Measurements from ENCODE around the gene RELN. TPM values are rescaled to one million over a fixed set of nuclear protein-coding genes. Genes with fewer than 3 reads are reported as not detected.

RELN gene
- total and polyA plus RNA-seq, 4 donors: 0.26 to 3.6 (median 1.4) TPM; not detected in 1

- 57 to 74% methylated on average over 4 of the region's 4 CpGs for WGBS, 2 donors
Measured at GRCh38 chr7:103571586-103571985, 417.9 kb downstream of the RELN start.

GRCh38 chr7:103569621-103570305, 419.7 kb downstream of the RELN start:
- Histone ChIP-seq H3K4me3 (ENCODE audit: low read length in 2 of 2) (no peak overlapping the region), H3K4me1 (ENCODE audit: control insufficient read depth in 1 of 2, insufficient read depth in 2 of 2, low read length in 2 of 2) (no peaks in the 10 kb centered on the region), H3K9me3 (ENCODE audit: control insufficient read depth, low read length) (no peaks in the 10 kb centered on the region), H3K27ac (ENCODE audit: low read depth in 1 of 2, low read length in 2 of 2) (no peak overlapping the region), H3K27me3 (ENCODE audit: control insufficient read depth in 1 of 2, insufficient read depth in 2 of 2, low read length in 1 of 2) (no peaks in the 10 kb centered on the region), H3K36me3 (ENCODE audit: control insufficient read depth in 1 of 2, insufficient read depth in 2 of 2, low read length in 1 of 2) (no peaks in the 10 kb centered on the region)
- intact Hi-C loops (cut with DNase I): no loop called here
- DNase-seq (no peak), ATAC-seq (ENCODE audit: low FRiP score) (no peak)
- 71 to 77% methylated on average over 4 of the region's 4 CpGs for WGBS, 2 donors

More at GRCh38 chr7:103571586-103571985, 417.9 kb downstream of the RELN start:
- no peaks in the 10 kb centered on the region for H3K4me1 ChIP-seq (ENCODE audit: control insufficient read depth in 1 of 2, insufficient read depth in 2 of 2, low read length in 2 of 2)
- no peak overlapping the region for H3K27ac ChIP-seq (ENCODE audit: low read depth in 1 of 2, low read length in 2 of 2)
- intact Hi-C loops (cut with DNase I): no loop called here
- DNase-seq: no peak
- ATAC-seq (ENCODE audit: low FRiP score): no peak
- H3K9me3 ChIP-seq (ENCODE audit: control insufficient read depth, low read length): no peaks in the 10 kb centered on the region
- no peaks in the 10 kb centered on the region for H3K27me3 ChIP-seq (ENCODE audit: control insufficient read depth in 1 of 2, insufficient read depth in 2 of 2, low read length in 1 of 2)
- H3K4me3 ChIP-seq (ENCODE audit: low read length in 2 of 2): no peak overlapping the region
- H3K36me3 ChIP-seq (ENCODE audit: control insufficient read depth in 1 of 2, insufficient read depth in 2 of 2, low read length in 1 of 2): no peaks in the 10 kb centered on the region

GRCh38 chr7:103564416-103564815, 425.0 kb downstream of the RELN start:
- Histone ChIP-seq H3K9me3 (ENCODE audit: control insufficient read depth, low read length) (no peaks in the 10 kb centered on the region), H3K4me3 (ENCODE audit: low read length in 2 of 2) (no peak overlapping the region), H3K27me3 (ENCODE audit: control insufficient read depth in 1 of 2, insufficient read depth in 2 of 2, low read length in 1 of 2) (no peaks in the 10 kb centered on the region), H3K36me3 (ENCODE audit: control insufficient read depth in 1 of 2, insufficient read depth in 2 of 2, low read length in 1 of 2) (no peaks in the 10 kb centered on the region), H3K27ac (ENCODE audit: low read depth in 1 of 2, low read length in 2 of 2) (no peak overlapping the region), H3K4me1 (ENCODE audit: control insufficient read depth in 1 of 2, insufficient read depth in 2 of 2, low read length in 2 of 2) (no peaks in the 10 kb centered on the region)
- intact Hi-C loops (cut with DNase I): no loop called here
- WGBS, 2 donors: 45 to 51% methylated on average over 2 of the region's 2 CpGs
- ATAC-seq (ENCODE audit: low FRiP score): no peak
- no peak for DNase-seq

GRCh38 chr7:103560136-103560535, 429.3 kb downstream of the RELN start:
- ATAC-seq (ENCODE audit: low FRiP score) (no peak), DNase-seq (no peak)
- H3K4me3 ChIP-seq (ENCODE audit: low read length in 2 of 2): no peak overlapping the region
- no peaks in the 10 kb centered on the region for H3K36me3 ChIP-seq (ENCODE audit: control insufficient read depth in 1 of 2, insufficient read depth in 2 of 2, low read length in 1 of 2)
- no peaks in the 10 kb centered on the region for H3K4me1 ChIP-seq (ENCODE audit: control insufficient read depth in 1 of 2, insufficient read depth in 2 of 2, low read length in 2 of 2)
- H3K27ac ChIP-seq (ENCODE audit: low read depth in 1 of 2, low read length in 2 of 2): no peak overlapping the region
- no peaks in the 10 kb centered on the region for H3K27me3 ChIP-seq (ENCODE audit: control insufficient read depth in 1 of 2, insufficient read depth in 2 of 2, low read length in 1 of 2)
- intact Hi-C loops (cut with DNase I): no loop called here
- WGBS, 2 donors: 79 to 80% methylated on average over 1 of the region's 1 CpG
- no peaks in the 10 kb centered on the region for H3K9me3 ChIP-seq (ENCODE audit: control insufficient read depth, low read length)

- Histone ChIP-seq H3K4me1 (ENCODE audit: control insufficient read depth in 1 of 2, insufficient read depth in 2 of 2, low read length in 2 of 2) (no peaks in the 10 kb centered on the region), H3K27ac (ENCODE audit: low read depth in 1 of 2, low read length in 2 of 2) (no peak overlapping the region), H3K27me3 (ENCODE audit: control insufficient read depth in 1 of 2, insufficient read depth in 2 of 2, low read length in 1 of 2) (no peaks in the 10 kb centered on the region), H3K9me3 (ENCODE audit: control insufficient read depth, low read length) (no peaks in the 10 kb centered on the region), H3K36me3 (ENCODE audit: control insufficient read depth in 1 of 2, insufficient read depth in 2 of 2, low read length in 1 of 2) (no peaks in the 10 kb centered on the region), H3K4me3 (ENCODE audit: low read length in 2 of 2) (no peak overlapping the region)
- 83 to 91% methylated on average over 12 of the region's 12 CpGs for WGBS, 2 donors
- DNase-seq: no peak
- intact Hi-C loops (cut with DNase I): no loop called here
- ATAC-seq (ENCODE audit: low FRiP score): no peak
Measured at GRCh38 chr7:103551016-103551415, 438.4 kb downstream of the RELN start.

GRCh38 chr7:103549786-103550185, 439.7 kb downstream of the RELN start:
- no peaks in the 10 kb centered on the region for H3K4me1 ChIP-seq (ENCODE audit: control insufficient read depth in 1 of 2, insufficient read depth in 2 of 2, low read length in 2 of 2)
- no peak overlapping the region for H3K27ac ChIP-seq (ENCODE audit: low read depth in 1 of 2, low read length in 2 of 2)
- no peaks in the 10 kb centered on the region for H3K36me3 ChIP-seq (ENCODE audit: control insufficient read depth in 1 of 2, insufficient read depth in 2 of 2, low read length in 1 of 2)
- DNase-seq (no peak), ATAC-seq (ENCODE audit: low FRiP score) (no peak)
- no peaks in the 10 kb centered on the region for H3K9me3 ChIP-seq (ENCODE audit: control insufficient read depth, low read length)
- no peaks in the 10 kb centered on the region for H3K27me3 ChIP-seq (ENCODE audit: control insufficient read depth in 1 of 2, insufficient read depth in 2 of 2, low read length in 1 of 2)
- WGBS, 2 donors: 87 to 91% methylated on average over 2 of the region's 2 CpGs
- intact Hi-C loops (cut with DNase I): no loop called here
- H3K4me3 ChIP-seq (ENCODE audit: low read length in 2 of 2): no peak overlapping the region

- Histone ChIP-seq H3K4me3 (ENCODE audit: low read length in 2 of 2) (no peak overlapping the region), H3K9me3 (ENCODE audit: control insufficient read depth, low read length) (no peaks in the 10 kb centered on the region), H3K4me1 (ENCODE audit: control insufficient read depth in 1 of 2, insufficient read depth in 2 of 2, low read length in 2 of 2) (no peaks in the 10 kb centered on the region), H3K36me3 (ENCODE audit: control insufficient read depth in 1 of 2, insufficient read depth in 2 of 2, low read length in 1 of 2) (no peaks in the 10 kb centered on the region), H3K27ac (ENCODE audit: low read depth in 1 of 2, low read length in 2 of 2) (no peak overlapping the region), H3K27me3 (ENCODE audit: control insufficient read depth in 1 of 2, insufficient read depth in 2 of 2, low read length in 1 of 2) (no peaks in the 10 kb centered on the region)
- WGBS, 2 donors: 31 to 32% methylated on average over 3 of the region's 3 CpGs
- DNase-seq (no peak), ATAC-seq (ENCODE audit: low FRiP score) (no peak)
- intact Hi-C loops (cut with DNase I): no loop called here
Measured at GRCh38 chr7:103547451-103548284, 441.8 kb downstream of the RELN start.

GRCh38 chr7:103542470-103542869, 447.0 kb downstream of the RELN start:
- Histone ChIP-seq H3K36me3 (ENCODE audit: control insufficient read depth in 1 of 2, insufficient read depth in 2 of 2, low read length in 1 of 2) (no peaks in the 10 kb centered on the region), H3K4me1 (ENCODE audit: control insufficient read depth in 1 of 2, insufficient read depth in 2 of 2, low read length in 2 of 2) (no peaks in the 10 kb centered on the region), H3K4me3 (ENCODE audit: low read length in 2 of 2) (no peak overlapping the region), H3K9me3 (ENCODE audit: control insufficient read depth, low read length) (no peaks in the 10 kb centered on the region), H3K27ac (ENCODE audit: low read depth in 1 of 2, low read length in 2 of 2) (no peak overlapping the region), H3K27me3 (ENCODE audit: control insufficient read depth in 1 of 2, insufficient read depth in 2 of 2, low read length in 1 of 2) (no peaks in the 10 kb centered on the region)
- DNase-seq (no peak), ATAC-seq (ENCODE audit: low FRiP score) (no peak)
- WGBS, 2 donors: 96 to 97% methylated on average over 5 of the region's 5 CpGs
- intact Hi-C loops (cut with DNase I): no loop called here

GRCh38 chr7:103541947-103542346, 447.5 kb downstream of the RELN start:
- no peak for ATAC-seq (ENCODE audit: low FRiP score)
- H3K4me3 ChIP-seq (ENCODE audit: low read length in 2 of 2): no peak overlapping the region
- intact Hi-C loops (cut with DNase I): no loop called here
- no peaks in the 10 kb centered on the region for H3K4me1 ChIP-seq (ENCODE audit: control insufficient read depth in 1 of 2, insufficient read depth in 2 of 2, low read length in 2 of 2)
- H3K27me3 ChIP-seq (ENCODE audit: control insufficient read depth in 1 of 2, insufficient read depth in 2 of 2, low read length in 1 of 2): no peaks in the 10 kb centered on the region
- 89 to 94% methylated on average over 2 of the region's 2 CpGs for WGBS, 2 donors
- H3K9me3 ChIP-seq (ENCODE audit: control insufficient read depth, low read length): no peaks in the 10 kb centered on the region
- DNase-seq: no peak
- no peaks in the 10 kb centered on the region for H3K36me3 ChIP-seq (ENCODE audit: control insufficient read depth in 1 of 2, insufficient read depth in 2 of 2, low read length in 1 of 2)
- H3K27ac ChIP-seq (ENCODE audit: low read depth in 1 of 2, low read length in 2 of 2): no peak overlapping the region

Measured in aorta (tissue), 5 donors.